ENCODE measurements around the gene MED9. TPM values are rescaled to one million over a fixed set of nuclear protein-coding genes. Genes with fewer than 3 reads are reported as not detected.

MED9 gene
- total RNA-seq, 1 experiment from 2014 or later = 12.7 TPM

DNA sequence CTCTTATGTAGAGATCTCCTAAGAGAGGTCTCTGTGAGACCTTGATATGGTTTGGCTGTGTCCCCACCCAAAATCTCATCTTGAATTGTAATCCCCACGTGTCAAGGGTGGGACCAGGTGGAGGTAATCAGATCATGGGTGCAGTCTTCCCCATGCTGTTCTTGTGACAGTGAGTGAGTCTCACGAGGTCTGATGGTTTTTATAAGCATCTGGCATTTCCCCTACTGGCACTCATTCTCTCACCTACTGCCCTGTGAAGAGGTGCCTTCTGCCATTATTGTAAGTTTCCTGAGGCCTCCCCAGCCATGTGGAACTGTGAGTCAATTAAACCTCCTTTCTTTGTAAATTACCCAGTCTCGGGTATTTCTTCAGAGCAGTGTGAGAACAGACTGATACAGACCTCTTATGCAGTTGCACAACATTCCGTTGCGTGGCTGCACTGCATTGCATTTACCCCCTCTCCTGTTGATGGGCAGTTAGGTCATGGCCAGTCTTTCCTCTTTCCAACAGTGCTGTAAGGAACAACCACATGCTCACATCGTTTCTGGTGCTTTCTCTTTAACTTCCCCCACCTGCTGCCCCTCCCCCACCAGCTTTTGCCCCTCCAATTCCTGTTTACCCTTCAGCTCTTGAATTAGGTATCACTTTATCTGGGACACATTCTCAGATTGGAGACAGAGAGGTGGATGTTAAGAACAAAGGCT lies 43.6 kb upstream of the MED9 start:
- no peak overlapping the region for H3K27ac Mint-ChIP-seq (ENCODE audit: unreplicated experiment)
- intact Hi-C loops (cut with micrococcal nuclease; ENCODE audit: unreplicated experiment) = no loop called here
- H3K27me3 Mint-ChIP-seq (ENCODE audit: unreplicated experiment) = peaks cover 64% of the 10 kb centered on the region
- H3K4me1 Mint-ChIP-seq (ENCODE audit: low read depth, unreplicated experiment) = no peaks in the 10 kb centered on the region
- TF ChIP-seq, protein P1, sequence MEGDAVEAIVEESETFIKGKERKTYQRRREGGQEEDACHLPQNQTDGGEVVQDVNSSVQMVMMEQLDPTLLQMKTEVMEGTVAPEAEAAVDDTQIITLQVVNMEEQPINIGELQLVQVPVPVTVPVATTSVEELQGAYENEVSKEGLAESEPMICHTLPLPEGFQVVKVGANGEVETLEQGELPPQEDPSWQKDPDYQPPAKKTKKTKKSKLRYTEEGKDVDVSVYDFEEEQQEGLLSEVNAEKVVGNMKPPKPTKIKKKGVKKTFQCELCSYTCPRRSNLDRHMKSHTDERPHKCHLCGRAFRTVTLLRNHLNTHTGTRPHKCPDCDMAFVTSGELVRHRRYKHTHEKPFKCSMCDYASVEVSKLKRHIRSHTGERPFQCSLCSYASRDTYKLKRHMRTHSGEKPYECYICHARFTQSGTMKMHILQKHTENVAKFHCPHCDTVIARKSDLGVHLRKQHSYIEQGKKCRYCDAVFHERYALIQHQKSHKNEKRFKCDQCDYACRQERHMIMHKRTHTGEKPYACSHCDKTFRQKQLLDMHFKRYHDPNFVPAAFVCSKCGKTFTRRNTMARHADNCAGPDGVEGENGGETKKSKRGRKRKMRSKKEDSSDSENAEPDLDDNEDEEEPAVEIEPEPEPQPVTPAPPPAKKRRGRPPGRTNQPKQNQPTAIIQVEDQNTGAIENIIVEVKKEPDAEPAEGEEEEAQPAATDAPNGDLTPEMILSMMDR (IDR thresholded peaks at IDR 0.05; ENCODE audit: unreplicated experiment) = no peak
- no TSS peak for BruUV-seq (replicated peaks)
- H3K36me3 Mint-ChIP-seq (ENCODE audit: insufficient read depth, unreplicated experiment) = no peaks in the 10 kb centered on the region
- no peak for DNase-seq
- CTCF ChIA-PET = no interaction called here
- no peaks in the 10 kb centered on the region for H3K9me3 Mint-ChIP-seq (ENCODE audit: low read depth, unreplicated experiment)
- no peak overlapping the region for H3K4me3 Mint-ChIP-seq (ENCODE audit: low read depth, unreplicated experiment)

DNA sequence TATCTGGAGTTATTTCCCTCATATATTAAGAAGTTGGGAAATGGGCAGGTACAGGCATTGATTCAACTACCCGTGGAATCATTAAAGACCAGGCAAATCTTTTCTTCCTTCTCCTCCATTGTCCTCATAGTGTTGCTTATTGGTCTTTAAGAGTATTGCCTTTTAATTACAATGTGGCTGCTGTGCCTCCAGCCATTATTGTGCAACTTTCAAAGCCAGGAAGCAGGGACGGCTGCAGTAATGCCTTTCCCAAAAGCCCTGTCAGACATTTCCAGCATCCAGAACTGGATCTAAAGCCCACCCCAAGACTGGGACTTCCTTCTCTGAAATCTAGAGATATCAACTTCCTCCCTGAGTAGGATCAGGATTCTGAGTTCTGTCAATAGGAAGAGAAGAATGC lies 42.3 kb upstream of the MED9 start:
- intact Hi-C loops (cut with micrococcal nuclease; ENCODE audit: unreplicated experiment) = no loop called here
- Mint-ChIP-seq H3K4me1 (ENCODE audit: low read depth, unreplicated experiment) (no peaks in the 10 kb centered on the region), H3K27ac (ENCODE audit: unreplicated experiment) (no peak overlapping the region), H3K9me3 (ENCODE audit: low read depth, unreplicated experiment) (no peaks in the 10 kb centered on the region), H3K27me3 (ENCODE audit: unreplicated experiment) (peaks cover 51% of the 10 kb centered on the region), H3K36me3 (ENCODE audit: insufficient read depth, unreplicated experiment) (no peaks in the 10 kb centered on the region), H3K4me3 (ENCODE audit: low read depth, unreplicated experiment) (no peak overlapping the region)
- no peak for DNase-seq
- TF ChIP-seq, protein P1 (IDR thresholded peaks at IDR 0.05; ENCODE audit: unreplicated experiment) = no peak
- BruUV-seq (replicated peaks) = no TSS peak
- CTCF ChIA-PET = interaction anchor here (1.2 kb wide), 1 partner anchor 11 kb away, joined by 5 read pairs; no protein-coding TSS in a partner anchor

DNA sequence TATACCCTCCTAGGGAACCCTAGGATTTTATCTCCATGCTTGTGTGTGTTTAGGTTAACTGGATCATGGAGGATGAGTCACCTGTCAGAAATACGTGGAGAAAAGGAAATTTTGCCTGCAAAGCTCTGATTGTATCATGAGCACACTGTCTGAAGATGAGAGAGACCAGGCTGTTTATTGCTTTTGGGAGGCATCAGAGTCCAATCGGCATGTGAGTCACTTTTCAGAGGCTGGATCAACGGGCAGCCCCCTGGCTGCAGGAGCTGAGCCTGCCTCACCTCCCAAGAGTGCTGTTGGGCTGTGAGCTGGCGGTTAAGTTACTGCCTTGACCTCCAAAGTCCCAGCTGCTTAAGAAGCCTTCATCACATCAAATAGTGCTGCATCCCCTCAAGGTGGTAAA lies 41.5 kb upstream of the MED9 start:
- DNase-seq = no peak
- intact Hi-C loops (cut with micrococcal nuclease; ENCODE audit: unreplicated experiment) = no loop called here
- BruUV-seq (replicated peaks) = no TSS peak
- H3K4me3 Mint-ChIP-seq (ENCODE audit: low read depth, unreplicated experiment) = no peak overlapping the region
- TF ChIP-seq, protein P1 (IDR thresholded peaks at IDR 0.05; ENCODE audit: unreplicated experiment) = no peak
- no peaks in the 10 kb centered on the region for H3K9me3 Mint-ChIP-seq (ENCODE audit: low read depth, unreplicated experiment)
- H3K27me3 Mint-ChIP-seq (ENCODE audit: unreplicated experiment) = peaks cover 43% of the 10 kb centered on the region
- H3K36me3 Mint-ChIP-seq (ENCODE audit: insufficient read depth, unreplicated experiment) = no peaks in the 10 kb centered on the region
- CTCF ChIA-PET = interaction anchor here (1.2 kb wide), 1 partner anchor 11 kb away, joined by 5 read pairs; no protein-coding TSS in a partner anchor
- H3K4me1 Mint-ChIP-seq (ENCODE audit: low read depth, unreplicated experiment) = no peaks in the 10 kb centered on the region
- H3K27ac Mint-ChIP-seq (ENCODE audit: unreplicated experiment) = no peak overlapping the region

DNA sequence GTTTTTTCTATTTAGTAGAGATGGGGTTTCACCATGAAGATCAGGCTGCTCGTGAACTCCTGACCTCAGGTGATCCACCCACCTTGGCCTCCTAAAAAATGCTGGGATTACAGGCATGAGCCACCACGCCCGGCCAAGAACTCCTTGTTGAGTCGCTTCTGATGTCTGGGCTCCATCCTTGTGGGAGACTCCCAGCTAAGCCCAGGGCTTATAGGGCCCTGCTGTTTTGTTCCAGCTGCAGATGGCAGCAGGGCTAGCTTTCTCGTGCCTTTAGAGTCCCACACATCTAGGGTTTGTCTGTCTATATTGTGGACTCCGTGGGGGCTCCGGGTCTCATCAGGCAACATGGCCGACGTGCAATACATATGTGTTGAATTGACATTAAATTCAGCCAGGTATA lies 39.3 kb upstream of the MED9 start:
- TF ChIP-seq, protein P1 (IDR thresholded peaks at IDR 0.05; ENCODE audit: unreplicated experiment) = no peak
- no peaks in the 10 kb centered on the region for H3K36me3 Mint-ChIP-seq (ENCODE audit: insufficient read depth, unreplicated experiment)
- no peaks in the 10 kb centered on the region for H3K4me1 Mint-ChIP-seq (ENCODE audit: low read depth, unreplicated experiment)
- H3K4me3 Mint-ChIP-seq (ENCODE audit: low read depth, unreplicated experiment) = no peak overlapping the region
- CTCF ChIA-PET = no interaction called here
- no peaks in the 10 kb centered on the region for H3K9me3 Mint-ChIP-seq (ENCODE audit: low read depth, unreplicated experiment)
- H3K27me3 Mint-ChIP-seq (ENCODE audit: unreplicated experiment) = peaks cover 34% of the 10 kb centered on the region
- BruUV-seq (replicated peaks) = no TSS peak
- intact Hi-C loops (cut with micrococcal nuclease; ENCODE audit: unreplicated experiment) = no loop called here
- no peak overlapping the region for H3K27ac Mint-ChIP-seq (ENCODE audit: unreplicated experiment)
- DNase-seq = no peak
